Middle frontal gyrus (tissue), 1 donor: ENCODE results near the gene BICDL1.
"Not testable (repeated sequence)": the region's sequence is repeated elsewhere in the genome, so short reads cannot be mapped to it uniquely, and the experiment has no call there.

ENCODE experiments used
- DNase-seq: peaks from one replicate; pipeline ENCODE4 v3.0.0-alpha.2; 2015; ENCODE audit warnings: low spot score; ENCODE audit errors: extremely low spot score

The BICDL1 gene

GRCh38 chr12:120006258-120006975, 17.4 kb downstream of the BICDL1 start:
- no peak for DNase-seq

- no peak for DNase-seq
These were observed 18.2 kb downstream of the BICDL1 start for GRCh38 chr12:120007272-120007671.

- no peak for DNase-seq
These were observed 21.7 kb downstream of the BICDL1 start for GRCh38 chr12:120010661-120011230.

GRCh38 chr12:120012067-120012621, 23.1 kb downstream of the BICDL1 start:
- peak; percentile 28 for DNase-seq

GRCh38 chr12:120013659-120014380, 24.8 kb downstream of the BICDL1 start:
- no peak for DNase-seq

- not testable (repeated sequence) for DNase-seq
These were observed 25.3 kb downstream of the BICDL1 start for GRCh38 chr12:120014381-120014735.

GRCh38 chr12:120015313-120015712, 26.3 kb downstream of the BICDL1 start:
- DNase-seq: no peak

GRCh38 chr12:120016199-120016598, 27.2 kb downstream of the BICDL1 start:
- DNase-seq: not testable (repeated sequence)

- DNase-seq: no peak
These were observed 30.2 kb downstream of the BICDL1 start for GRCh38 chr12:120019197-120019596.

GRCh38 chr12:120019938-120020337, 30.9 kb downstream of the BICDL1 start:
- DNase-seq: no peak

- no peak for DNase-seq
These were observed 35.2 kb downstream of the BICDL1 start for GRCh38 chr12:120024193-120024592.

GRCh38 chr12:120025640-120026039, 36.6 kb downstream of the BICDL1 start:
- no peak for DNase-seq

GRCh38 chr12:120032242-120032641, 43.2 kb downstream of the BICDL1 start:
- no peak for DNase-seq

GRCh38 chr12:120037851-120038250, 48.8 kb downstream of the BICDL1 start:
- no peak for DNase-seq

- no peak for DNase-seq
These were observed 50.7 kb downstream of the BICDL1 start for GRCh38 chr12:120039711-120040110.

GRCh38 chr12:120041386-120042231, 52.6 kb downstream of the BICDL1 start:
- DNase-seq: no peak

- DNase-seq: not testable (repeated sequence)
These were observed 56.3 kb downstream of the BICDL1 start for GRCh38 chr12:120045367-120045766.

- no peak for DNase-seq
These were observed 58.0 kb downstream of the BICDL1 start for GRCh38 chr12:120047072-120047471.

GRCh38 chr12:120048263-120048662, 59.2 kb downstream of the BICDL1 start:
- no peak for DNase-seq

GRCh38 chr12:120049426-120049825, 60.4 kb downstream of the BICDL1 start:
- no peak for DNase-seq

- DNase-seq: no peak
These were observed 62.5 kb downstream of the BICDL1 start for GRCh38 chr12:120051535-120051934.
